ENCODE results near the gene PVALEF. TPM values are rescaled to one million over a fixed set of nuclear protein-coding genes. Genes with fewer than 3 reads are reported as not detected.

Gene PVALEF
- total RNA-seq, 2 experiments from 2014 or later, result not detected

DNA sequence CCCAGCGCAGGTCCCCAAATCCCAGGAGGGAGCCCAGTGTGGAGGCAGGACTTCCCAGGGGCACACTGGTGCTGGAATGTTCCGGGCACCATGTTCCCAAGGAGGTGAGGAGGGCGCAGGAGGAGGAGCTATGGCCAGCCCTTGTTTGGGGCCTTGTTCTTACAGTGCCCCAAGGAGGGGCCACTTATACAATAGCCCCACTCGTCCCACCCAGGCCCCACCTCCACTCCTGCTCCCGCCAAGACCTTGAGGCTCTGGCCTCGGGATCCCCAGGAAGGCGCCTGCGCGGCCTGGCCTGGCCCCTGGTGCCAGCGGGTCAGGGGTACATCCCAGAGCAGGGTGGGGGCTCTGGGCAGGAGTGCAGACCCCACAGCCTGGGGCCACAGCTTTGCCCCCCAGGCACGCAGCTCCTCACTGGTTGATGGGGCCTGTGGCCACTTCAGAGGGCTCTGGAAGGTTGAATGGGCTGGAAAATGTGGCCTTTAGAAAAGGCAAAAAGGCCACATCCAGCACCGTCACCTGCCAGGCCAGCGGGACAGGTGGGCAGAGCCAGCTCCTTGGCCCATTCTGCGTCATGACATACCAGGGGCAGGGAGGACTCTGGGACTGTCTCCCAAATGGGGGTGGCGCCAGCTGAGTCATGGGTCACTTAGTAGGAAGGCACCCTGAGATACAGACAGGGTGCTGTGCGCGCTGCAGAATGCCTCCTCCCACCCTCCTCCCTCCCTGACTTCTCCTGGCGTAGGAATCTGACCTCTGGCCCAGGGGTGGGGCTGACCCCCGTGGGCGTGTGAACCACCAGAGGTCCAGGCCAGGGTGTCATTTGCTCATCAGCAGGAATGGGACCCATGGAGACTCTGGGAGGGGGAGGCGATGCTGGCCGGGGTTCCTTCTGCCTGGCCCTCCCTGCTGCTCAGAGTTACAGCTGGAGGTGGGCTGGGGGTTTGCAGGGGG is 32.3 kb upstream of the PVALEF start:
- Mint-ChIP-seq H3K36me3 (no peaks in the 10 kb centered on the region), H3K9me3 (peaks cover 6% of the 10 kb centered on the region), H3K27me3 (no peaks in the 10 kb centered on the region), H3K4me3 (no peak overlapping the region), H3K4me1 (no peaks in the 10 kb centered on the region), H3K27ac (no peak overlapping the region)
- no peak for ATAC-seq (ENCODE audit: low read depth)
- DNase-seq, result no peak
- POLR2A ChIA-PET, result no interaction called here

DNA sequence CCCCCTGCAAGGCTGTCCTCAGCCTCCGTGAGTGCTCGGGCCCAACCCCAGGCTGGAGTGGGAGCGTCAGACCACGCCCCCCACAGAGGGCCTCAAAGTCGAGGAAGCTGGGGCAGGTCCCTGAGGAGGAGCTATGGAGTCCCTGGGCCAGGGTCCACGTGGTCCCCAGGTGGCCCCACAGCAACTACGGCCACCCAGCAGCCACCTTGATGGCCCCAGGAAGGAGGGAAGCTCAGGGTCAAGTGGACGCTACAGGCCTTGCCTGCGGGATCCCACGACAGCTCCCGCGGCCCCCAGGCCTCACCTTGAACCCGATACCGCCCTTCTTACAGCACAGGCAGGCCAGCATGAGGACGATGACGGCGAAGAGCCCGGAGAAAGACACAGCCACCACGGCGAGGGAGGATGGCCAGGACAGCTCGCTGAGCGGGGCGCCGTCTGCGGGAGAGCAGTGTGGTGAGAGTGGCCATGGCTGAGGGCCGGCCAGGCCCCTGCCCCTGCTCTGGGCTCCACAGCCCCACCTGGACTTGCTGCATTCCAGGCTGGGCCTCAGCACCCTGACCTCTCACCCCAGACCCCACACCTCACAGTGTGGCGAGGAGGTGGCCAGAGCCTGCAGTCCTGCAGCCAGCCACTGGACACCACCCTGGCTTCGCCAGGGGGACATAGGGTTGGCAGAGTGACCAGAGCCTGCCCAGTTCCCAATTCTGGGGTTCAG is 31.1 kb upstream of the PVALEF start:
- Mint-ChIP-seq H3K9me3 (peaks cover 12% of the 10 kb centered on the region), H3K27me3 (no peaks in the 10 kb centered on the region), H3K4me1 (no peaks in the 10 kb centered on the region), H3K4me3 (no peak overlapping the region), H3K27ac (no peak overlapping the region), H3K36me3 (no peaks in the 10 kb centered on the region)
- POLR2A ChIA-PET, result no interaction called here
- ATAC-seq (ENCODE audit: low read depth) (no peak), DNase-seq (no peak)

DNA sequence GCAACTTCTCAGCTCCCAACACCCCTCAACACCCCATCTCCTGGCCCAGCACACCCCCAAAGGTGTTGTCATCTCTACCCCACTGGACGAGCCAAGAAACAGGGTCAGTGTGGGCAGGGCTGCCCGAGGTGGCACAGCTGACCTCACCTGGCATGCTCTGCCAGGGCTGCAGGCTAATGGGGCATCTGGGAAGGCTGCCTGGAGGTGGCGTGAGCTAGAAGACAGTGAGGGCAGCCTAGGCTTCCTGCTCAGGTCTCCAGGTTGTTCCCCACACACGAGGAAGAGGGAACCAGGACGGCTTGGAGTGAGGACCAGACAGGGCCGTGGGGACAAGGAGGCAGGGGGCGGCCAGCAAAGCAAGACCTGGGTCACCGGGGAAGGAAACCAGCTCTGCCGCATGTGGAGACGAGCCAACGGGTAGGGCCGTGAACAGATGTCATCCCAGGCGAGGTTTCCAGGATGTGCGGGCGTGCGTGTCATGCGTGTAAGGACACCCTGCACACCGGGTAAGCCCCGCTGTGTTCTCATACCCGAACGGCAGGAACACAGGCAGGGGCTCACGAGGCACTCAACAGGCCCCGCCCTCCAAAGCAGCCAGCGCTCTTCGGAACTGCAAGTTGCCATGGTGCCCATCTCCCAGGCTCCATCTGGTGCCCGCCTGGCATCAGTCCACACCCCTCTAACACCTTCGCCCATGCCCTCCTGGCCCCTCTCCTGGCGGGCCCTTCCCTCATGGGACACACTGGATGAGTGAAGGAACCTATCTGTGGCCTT is 29.6 kb upstream of the PVALEF start:
- Mint-ChIP-seq H3K9me3 (peaks cover 12% of the 10 kb centered on the region), H3K4me1 (no peaks in the 10 kb centered on the region), H3K27me3 (no peaks in the 10 kb centered on the region), H3K4me3 (no peak overlapping the region), H3K27ac (no peak overlapping the region), H3K36me3 (no peaks in the 10 kb centered on the region)
- DNase-seq (no peak), ATAC-seq (ENCODE audit: low read depth) (no peak)
- POLR2A ChIA-PET, result no interaction called here

DNA sequence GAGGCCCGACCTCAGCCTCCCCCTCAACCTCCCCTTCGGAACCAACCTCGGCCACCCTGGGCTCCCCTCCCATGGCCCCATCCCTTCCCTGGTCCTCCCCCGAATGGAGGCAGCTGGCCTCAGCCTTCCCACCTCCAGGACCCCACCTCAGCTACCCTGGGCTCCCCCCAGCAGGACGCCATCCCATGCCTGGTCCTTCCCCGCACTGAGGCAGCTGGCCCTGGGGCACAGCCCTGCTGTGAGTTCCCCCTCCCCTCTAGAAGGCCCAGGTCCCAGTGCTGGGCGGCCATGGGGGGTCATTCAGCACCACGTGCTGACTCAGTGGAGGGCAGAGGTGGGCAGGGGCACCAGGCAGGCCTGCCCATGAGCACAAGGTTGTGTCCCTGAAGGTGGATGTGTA is 28.9 kb upstream of the PVALEF start:
- ATAC-seq (ENCODE audit: low read depth), result no peak
- no peak for DNase-seq
- H3K27ac Mint-ChIP-seq, result no peak overlapping the region
- no peak overlapping the region for H3K4me3 Mint-ChIP-seq
- POLR2A ChIA-PET, result no interaction called here
- H3K36me3 Mint-ChIP-seq, result no peaks in the 10 kb centered on the region
- H3K9me3 Mint-ChIP-seq, result peaks cover 12% of the 10 kb centered on the region
- no peaks in the 10 kb centered on the region for H3K4me1 Mint-ChIP-seq
- H3K27me3 Mint-ChIP-seq, result no peaks in the 10 kb centered on the region

DNA sequence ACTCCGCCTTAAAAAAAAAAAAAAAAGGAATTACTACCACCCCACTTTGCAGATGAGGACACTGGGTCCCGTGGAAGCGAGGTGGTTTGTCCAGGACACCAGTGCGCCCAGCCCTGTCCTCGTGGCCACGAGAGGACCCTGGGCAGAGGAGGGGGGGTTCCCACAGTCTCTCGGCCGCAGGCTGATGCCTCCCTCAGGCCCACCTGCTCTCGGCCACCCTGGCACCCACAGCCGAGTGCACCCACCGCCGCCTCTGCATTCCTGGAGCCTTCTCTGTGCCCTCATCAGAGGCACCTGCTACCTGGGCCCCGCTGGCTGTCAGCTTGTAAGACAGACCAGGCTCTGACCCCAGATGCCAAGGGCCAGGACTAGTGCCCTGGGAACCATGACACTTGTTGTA is 28.1 kb upstream of the PVALEF start:
- H3K9me3 Mint-ChIP-seq, result peaks cover 12% of the 10 kb centered on the region
- POLR2A ChIA-PET, result no interaction called here
- no peak for ATAC-seq (ENCODE audit: low read depth)
- no peak overlapping the region for H3K27ac Mint-ChIP-seq
- H3K4me1 Mint-ChIP-seq, result no peaks in the 10 kb centered on the region
- no peak for DNase-seq
- H3K4me3 Mint-ChIP-seq, result no peak overlapping the region
- no peaks in the 10 kb centered on the region for H3K36me3 Mint-ChIP-seq
- peaks cover 2% of the 10 kb centered on the region for H3K27me3 Mint-ChIP-seq

DNA sequence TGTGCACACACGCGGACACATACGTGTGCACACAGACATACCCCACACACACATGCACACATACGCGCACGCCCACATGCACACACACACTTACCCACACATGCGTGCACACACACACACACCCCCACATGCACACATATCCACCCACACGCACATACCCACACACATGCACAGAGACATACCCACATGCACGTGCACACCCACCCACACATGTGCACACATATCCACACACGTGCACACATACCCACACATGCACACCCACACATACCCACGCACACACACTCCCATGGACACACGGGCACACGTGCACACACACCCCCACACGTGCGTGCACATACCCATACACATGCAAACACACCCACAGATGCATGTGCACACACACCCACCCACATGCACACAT is 27.2 kb upstream of the PVALEF start:
- DNase-seq (no peak), ATAC-seq (ENCODE audit: low read depth) (no peak)
- Mint-ChIP-seq H3K4me3 (no peak overlapping the region), H3K36me3 (no peaks in the 10 kb centered on the region), H3K27me3 (peaks cover 2% of the 10 kb centered on the region), H3K4me1 (no peaks in the 10 kb centered on the region), H3K27ac (no peak overlapping the region), H3K9me3 (peaks cover 12% of the 10 kb centered on the region)
- POLR2A ChIA-PET, result no interaction called here

DNA sequence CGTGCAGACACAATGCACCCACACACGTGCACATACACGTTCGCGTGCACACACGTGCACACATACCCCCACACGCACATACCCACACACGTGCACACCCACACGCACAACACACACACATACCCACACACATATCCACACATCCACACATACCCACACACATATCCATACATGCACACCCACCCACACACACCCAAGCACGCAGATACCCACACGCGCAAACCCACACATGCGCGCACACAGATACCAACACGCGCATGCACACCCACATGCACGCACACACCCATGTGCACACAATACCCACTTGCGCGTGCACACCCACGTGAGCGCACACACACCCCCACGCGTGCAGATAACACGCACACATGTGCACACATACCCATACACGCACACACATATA is 26.8 kb upstream of the PVALEF start:
- Mint-ChIP-seq H3K27me3 (peaks cover 2% of the 10 kb centered on the region), H3K36me3 (no peaks in the 10 kb centered on the region), H3K4me3 (no peak overlapping the region), H3K27ac (no peak overlapping the region), H3K9me3 (peaks cover 12% of the 10 kb centered on the region), H3K4me1 (no peaks in the 10 kb centered on the region)
- no peak for ATAC-seq (ENCODE audit: low read depth)
- DNase-seq, result no peak
- POLR2A ChIA-PET, result no interaction called here

DNA sequence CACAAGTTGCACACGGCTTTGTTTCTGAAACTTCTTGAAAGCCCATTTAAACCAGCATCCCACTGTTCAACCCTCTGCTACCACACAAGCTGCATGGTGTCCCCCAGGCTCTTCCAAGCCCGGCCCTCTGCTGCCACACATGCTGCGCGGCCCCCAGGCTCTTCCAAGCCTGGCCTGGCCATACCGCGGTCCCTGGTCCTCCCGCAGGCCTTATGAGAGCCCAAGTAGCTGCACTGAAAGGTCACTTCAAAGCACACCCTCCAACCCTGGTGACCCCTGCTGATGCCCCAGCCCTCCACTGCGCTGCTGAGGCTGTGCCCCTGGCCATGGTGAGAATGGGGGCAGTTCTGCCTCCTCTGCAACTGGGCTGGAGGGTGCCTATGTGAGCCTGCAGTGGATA is 25.9 kb upstream of the PVALEF start:
- no peak overlapping the region for H3K27ac Mint-ChIP-seq
- peaks cover 12% of the 10 kb centered on the region for H3K9me3 Mint-ChIP-seq
- H3K4me1 Mint-ChIP-seq, result no peaks in the 10 kb centered on the region
- peaks cover 2% of the 10 kb centered on the region for H3K27me3 Mint-ChIP-seq
- H3K4me3 Mint-ChIP-seq, result no peak overlapping the region
- DNase-seq (no peak), ATAC-seq (ENCODE audit: low read depth) (no peak)
- POLR2A ChIA-PET, result no interaction called here
- H3K36me3 Mint-ChIP-seq, result no peaks in the 10 kb centered on the region

DNA sequence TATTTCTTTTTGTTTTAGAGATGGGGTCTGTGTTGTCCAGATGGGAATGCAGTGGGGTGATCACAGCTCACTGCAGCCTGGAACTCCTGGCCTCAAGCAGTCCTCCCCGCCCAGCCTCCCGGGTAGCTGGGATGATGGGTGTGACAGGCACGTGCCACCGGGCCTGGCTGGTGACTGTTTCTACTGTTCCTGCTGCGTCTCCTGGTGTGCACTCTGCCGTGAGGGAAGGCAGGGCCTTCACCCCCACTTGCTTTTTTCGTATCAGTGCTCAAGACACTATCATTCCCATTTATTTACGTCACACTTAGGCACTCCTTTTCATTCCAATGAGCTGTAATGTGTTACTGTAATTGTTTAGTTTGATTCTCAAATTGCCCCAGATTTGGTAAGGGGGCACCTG is 25.3 kb upstream of the PVALEF start:
- Mint-ChIP-seq H3K27me3 (peaks cover 2% of the 10 kb centered on the region), H3K27ac (no peak overlapping the region), H3K36me3 (no peaks in the 10 kb centered on the region), H3K4me3 (no peak overlapping the region), H3K9me3 (peaks cover 12% of the 10 kb centered on the region), H3K4me1 (no peaks in the 10 kb centered on the region)
- no peak for DNase-seq
- ATAC-seq (ENCODE audit: low read depth), result no peak
- POLR2A ChIA-PET, result no interaction called here

DNA sequence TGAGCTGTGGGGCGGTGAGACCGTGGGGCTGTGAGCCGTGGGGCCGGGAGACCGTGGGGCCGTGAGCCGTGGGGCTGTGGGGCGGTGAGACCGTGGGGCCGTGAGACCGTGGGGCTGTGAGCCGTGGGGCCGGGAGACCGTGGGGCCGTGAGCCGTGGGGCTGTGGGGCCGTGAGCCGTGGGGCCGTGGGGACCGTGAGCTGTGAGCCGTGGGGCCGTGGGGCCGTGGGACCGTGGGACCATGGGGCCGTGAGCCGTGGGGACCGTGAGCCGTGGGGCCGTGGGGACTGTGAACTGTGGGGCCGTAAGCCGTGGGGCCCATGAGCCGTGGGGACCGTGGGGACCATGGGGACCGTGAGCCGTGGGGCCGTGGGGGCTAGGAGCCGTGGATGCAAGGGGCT is 24.6 kb upstream of the PVALEF start:
- Mint-ChIP-seq H3K4me3 (no peak overlapping the region), H3K9me3 (peaks cover 12% of the 10 kb centered on the region), H3K36me3 (no peaks in the 10 kb centered on the region), H3K4me1 (no peaks in the 10 kb centered on the region), H3K27ac (no peak overlapping the region), H3K27me3 (peaks cover 4% of the 10 kb centered on the region)
- DNase-seq, result no peak
- ATAC-seq (ENCODE audit: low read depth), result no peak
- POLR2A ChIA-PET, result no interaction called here

DNA sequence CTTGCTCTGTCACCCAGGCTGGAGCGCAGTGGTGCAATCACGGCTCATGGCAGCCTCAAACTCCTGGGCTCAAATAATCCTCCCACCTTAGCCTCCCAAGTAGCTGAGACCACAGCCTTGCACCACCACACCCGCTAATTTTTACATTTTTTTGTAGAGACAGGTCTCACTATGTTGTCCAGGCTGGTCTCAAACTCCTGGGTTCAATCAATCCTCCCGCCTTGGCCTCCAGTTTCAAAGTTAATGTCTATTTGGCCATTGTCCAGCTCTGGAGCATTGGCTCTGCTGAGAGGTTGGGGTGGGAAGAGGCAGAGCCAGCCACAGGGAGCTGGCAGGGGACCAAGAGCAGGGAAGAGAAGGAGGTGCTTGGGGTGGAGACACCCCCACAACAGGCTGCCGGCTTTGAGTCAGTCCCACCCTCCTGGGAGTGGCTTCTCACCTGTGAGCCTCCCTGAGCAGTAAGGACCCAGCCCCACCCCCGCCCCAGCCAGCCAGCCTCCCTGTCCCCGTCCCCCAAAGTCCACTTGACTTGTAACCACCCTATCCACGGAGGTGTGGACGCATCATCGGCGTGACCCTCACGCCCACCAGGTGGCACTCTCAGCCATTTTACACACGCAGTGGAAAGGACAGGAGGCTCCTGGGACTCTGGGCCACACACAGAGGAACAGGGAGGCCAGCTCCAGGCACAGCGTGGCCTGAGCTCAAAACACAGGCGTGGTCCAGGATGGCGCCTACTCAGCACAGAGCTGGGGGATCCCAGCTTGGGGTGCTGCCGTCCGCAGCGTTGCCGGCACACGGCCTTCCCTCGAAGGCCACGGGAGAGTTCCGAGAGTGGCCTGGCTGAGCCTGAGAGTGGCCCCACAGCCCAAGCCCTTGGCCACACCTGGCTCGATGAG is 22.8 kb upstream of the PVALEF start:
- ATAC-seq (ENCODE audit: low read depth), result peak; percentile 88

DNA sequence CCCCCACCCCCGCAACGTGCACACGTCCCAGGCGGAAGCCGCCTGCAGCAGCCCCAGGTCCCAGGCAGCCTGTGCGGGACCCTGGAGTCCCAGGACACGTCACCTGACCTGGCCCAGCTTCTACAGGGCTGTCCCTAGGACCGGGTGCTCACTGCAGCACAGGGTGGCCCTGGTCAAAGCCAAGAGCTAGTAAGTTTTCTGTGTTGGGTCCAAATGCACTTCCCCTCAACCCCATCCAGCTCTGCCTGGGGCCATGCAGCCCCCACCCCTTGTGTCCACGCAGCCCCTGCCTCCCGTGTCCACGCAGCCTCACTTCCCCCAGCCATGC is 22.1 kb upstream of the PVALEF start:
- peaks cover 5% of the 10 kb centered on the region for H3K9me3 Mint-ChIP-seq
- DNase-seq (no peak), ATAC-seq (ENCODE audit: low read depth) (no peak)
- no peak overlapping the region for H3K4me3 Mint-ChIP-seq
- H3K27ac Mint-ChIP-seq, result no peak overlapping the region
- peaks cover 7% of the 10 kb centered on the region for H3K27me3 Mint-ChIP-seq
- H3K36me3 Mint-ChIP-seq, result no peaks in the 10 kb centered on the region
- no peaks in the 10 kb centered on the region for H3K4me1 Mint-ChIP-seq
- POLR2A ChIA-PET, result no interaction called here

More for the DNA sequence above, 22.8 kb upstream of the PVALEF start:
- Mint-ChIP-seq H3K9me3 (peaks cover 11% of the 10 kb centered on the region), H3K4me3 (no peak overlapping the region), H3K4me1 (no peaks in the 10 kb centered on the region), H3K36me3 (no peaks in the 10 kb centered on the region), H3K27ac (no peak overlapping the region), H3K27me3 (peaks cover 7% of the 10 kb centered on the region)
- POLR2A ChIA-PET, result no interaction called here
- DNase-seq, result peak; percentile 79

Measured in activated naive CD8-positive, alpha-beta T cell treated with anti-CD3 and anti-CD28 coated beads, Interleukin-2, amount 10 ng/mL, durations not matched to agents 7 days and 5 days (primary cell).